ENCODE results near the gene SYNE2. TPM values are rescaled to one million over a fixed set of nuclear protein-coding genes. Genes with fewer than 3 reads are reported as not detected.
A peak's percentile ranks its signal among the peaks of the same experiment; 100 is the strongest.

The SYNE2 gene
- total and polyA plus RNA-seq, 4 donors: 49.1 to 97.9 (median 55.9) TPM

- no peaks in the 10 kb centered on the region for H3K27me3 ChIP-seq (ENCODE audit: control insufficient read depth, insufficient read depth, low read length)
- DNase-seq (ENCODE audit: low read depth in 4 of 6, low spot score in 6 of 6): peak in 2 of 6 donors; percentile 65 to 71
- H3K27ac ChIP-seq (ENCODE audit: low read depth, low read length): no peak overlapping the region
- H3K9me3 ChIP-seq (ENCODE audit: control insufficient read depth, insufficient read depth, low read length): no peaks in the 10 kb centered on the region
- peaks cover 8% of the 10 kb centered on the region for H3K4me1 ChIP-seq (ENCODE audit: control insufficient read depth, insufficient read depth, low read length)
- H3K36me3 ChIP-seq (ENCODE audit: control insufficient read depth, insufficient read depth, low read length): no peaks in the 10 kb centered on the region
- H3K4me3 ChIP-seq (ENCODE audit: low read depth, low read length): no peak overlapping the region
- WGBS (ENCODE audit: insufficient coverage): 58% methylated on average over 4 of the region's 10 CpGs
Observed at GRCh38 chr14:63891148-63891975, 38.6 kb downstream of the SYNE2 start.

GRCh38 chr14:63892265-63892664 lies 39.5 kb downstream of the SYNE2 start:
- H3K27me3 ChIP-seq (ENCODE audit: control insufficient read depth, insufficient read depth, low read length): no peaks in the 10 kb centered on the region
- no peaks in the 10 kb centered on the region for H3K9me3 ChIP-seq (ENCODE audit: control insufficient read depth, insufficient read depth, low read length)
- H3K36me3 ChIP-seq (ENCODE audit: control insufficient read depth, insufficient read depth, low read length): no peaks in the 10 kb centered on the region
- peaks cover 8% of the 10 kb centered on the region for H3K4me1 ChIP-seq (ENCODE audit: control insufficient read depth, insufficient read depth, low read length)
- no peak overlapping the region for H3K27ac ChIP-seq (ENCODE audit: low read depth, low read length)
- no CpG with 5 or more reads among the region's 2 CpGs for WGBS (ENCODE audit: insufficient coverage)
- peak in 1 of 6 donors; percentile 16 for DNase-seq (ENCODE audit: low read depth in 4 of 6, low spot score in 6 of 6)
- no peak overlapping the region for H3K4me3 ChIP-seq (ENCODE audit: low read depth, low read length)

- Histone ChIP-seq H3K4me1 (ENCODE audit: control insufficient read depth, insufficient read depth, low read length) (peaks cover 12% of the 10 kb centered on the region), H3K27ac (ENCODE audit: low read depth, low read length) (peak overlapping the region; percentile 15), H3K4me3 (ENCODE audit: low read depth, low read length) (no peak overlapping the region), H3K36me3 (ENCODE audit: control insufficient read depth, insufficient read depth, low read length) (no peaks in the 10 kb centered on the region), H3K27me3 (ENCODE audit: control insufficient read depth, insufficient read depth, low read length) (no peaks in the 10 kb centered on the region), H3K9me3 (ENCODE audit: control insufficient read depth, insufficient read depth, low read length) (no peaks in the 10 kb centered on the region)
- peak in 1 of 6 donors; percentile 60 for DNase-seq (ENCODE audit: low read depth in 4 of 6, low spot score in 6 of 6)
- WGBS (ENCODE audit: insufficient coverage): 40% methylated on average over 3 of the region's 5 CpGs
Observed at GRCh38 chr14:63893701-63894458, 41.1 kb downstream of the SYNE2 start.

GRCh38 chr14:63895510-63895909 lies 42.7 kb downstream of the SYNE2 start:
- H3K27ac ChIP-seq (ENCODE audit: low read depth, low read length): peak overlapping the region; percentile 57

GRCh38 chr14:63896278-63896720 lies 43.5 kb downstream of the SYNE2 start:
- DNase-seq (ENCODE audit: low read depth in 4 of 6, low spot score in 6 of 6): peak in 1 of 6 donors; percentile 65
- peaks cover 12% of the 10 kb centered on the region for H3K4me1 ChIP-seq (ENCODE audit: control insufficient read depth, insufficient read depth, low read length)
- peak overlapping the region; percentile 57 for H3K27ac ChIP-seq (ENCODE audit: low read depth, low read length)
- no peaks in the 10 kb centered on the region for H3K9me3 ChIP-seq (ENCODE audit: control insufficient read depth, insufficient read depth, low read length)
- no CpG with 5 or more reads among the region's 4 CpGs for WGBS (ENCODE audit: insufficient coverage)
- H3K36me3 ChIP-seq (ENCODE audit: control insufficient read depth, insufficient read depth, low read length): no peaks in the 10 kb centered on the region
- no peaks in the 10 kb centered on the region for H3K27me3 ChIP-seq (ENCODE audit: control insufficient read depth, insufficient read depth, low read length)
- no peak overlapping the region for H3K4me3 ChIP-seq (ENCODE audit: low read depth, low read length)

More at GRCh38 chr14:63895510-63895909, 42.7 kb downstream of the SYNE2 start:
- DNase-seq (ENCODE audit: low read depth in 4 of 6, low spot score in 6 of 6): no peak
- H3K27me3 ChIP-seq (ENCODE audit: control insufficient read depth, insufficient read depth, low read length): no peaks in the 10 kb centered on the region
- H3K4me3 ChIP-seq (ENCODE audit: low read depth, low read length): no peak overlapping the region
- no peaks in the 10 kb centered on the region for H3K36me3 ChIP-seq (ENCODE audit: control insufficient read depth, insufficient read depth, low read length)
- peaks cover 12% of the 10 kb centered on the region for H3K4me1 ChIP-seq (ENCODE audit: control insufficient read depth, insufficient read depth, low read length)
- H3K9me3 ChIP-seq (ENCODE audit: control insufficient read depth, insufficient read depth, low read length): no peaks in the 10 kb centered on the region

- Histone ChIP-seq H3K9me3 (ENCODE audit: control insufficient read depth, insufficient read depth, low read length) (no peaks in the 10 kb centered on the region), H3K4me1 (ENCODE audit: control insufficient read depth, insufficient read depth, low read length) (peaks cover 12% of the 10 kb centered on the region), H3K27ac (ENCODE audit: low read depth, low read length) (no peak overlapping the region), H3K4me3 (ENCODE audit: low read depth, low read length) (no peak overlapping the region), H3K36me3 (ENCODE audit: control insufficient read depth, insufficient read depth, low read length) (no peaks in the 10 kb centered on the region), H3K27me3 (ENCODE audit: control insufficient read depth, insufficient read depth, low read length) (no peaks in the 10 kb centered on the region)
- WGBS (ENCODE audit: insufficient coverage): 73% methylated on average over 2 of the region's 4 CpGs
- no peak for DNase-seq (ENCODE audit: low read depth in 4 of 6, low spot score in 6 of 6)
Observed at GRCh38 chr14:63897721-63898163, 44.9 kb downstream of the SYNE2 start.

GRCh38 chr14:63899953-63900352 lies 47.1 kb downstream of the SYNE2 start:
- Histone ChIP-seq H3K27ac (ENCODE audit: low read depth, low read length) (no peak overlapping the region), H3K27me3 (ENCODE audit: control insufficient read depth, insufficient read depth, low read length) (no peaks in the 10 kb centered on the region), H3K4me3 (ENCODE audit: low read depth, low read length) (no peak overlapping the region), H3K36me3 (ENCODE audit: control insufficient read depth, insufficient read depth, low read length) (no peaks in the 10 kb centered on the region), H3K4me1 (ENCODE audit: control insufficient read depth, insufficient read depth, low read length) (peaks cover 4% of the 10 kb centered on the region), H3K9me3 (ENCODE audit: control insufficient read depth, insufficient read depth, low read length) (no peaks in the 10 kb centered on the region)
- 100% methylated on average over 1 of the region's 2 CpGs for WGBS (ENCODE audit: insufficient coverage)
- DNase-seq (ENCODE audit: low read depth in 4 of 6, low spot score in 6 of 6): no peak

GRCh38 chr14:63901434-63902085 lies 48.8 kb downstream of the SYNE2 start:
- Histone ChIP-seq H3K4me3 (ENCODE audit: low read depth, low read length) (no peak overlapping the region), H3K36me3 (ENCODE audit: control insufficient read depth, insufficient read depth, low read length) (no peaks in the 10 kb centered on the region), H3K27me3 (ENCODE audit: control insufficient read depth, insufficient read depth, low read length) (no peaks in the 10 kb centered on the region), H3K4me1 (ENCODE audit: control insufficient read depth, insufficient read depth, low read length) (peaks cover 4% of the 10 kb centered on the region), H3K27ac (ENCODE audit: low read depth, low read length) (no peak overlapping the region), H3K9me3 (ENCODE audit: control insufficient read depth, insufficient read depth, low read length) (no peaks in the 10 kb centered on the region)
- no peak for DNase-seq (ENCODE audit: low read depth in 4 of 6, low spot score in 6 of 6)
- WGBS (ENCODE audit: insufficient coverage): 100% methylated on average over 2 of the region's 5 CpGs

GRCh38 chr14:63902375-63902976 lies 49.7 kb downstream of the SYNE2 start:
- H3K4me3 ChIP-seq (ENCODE audit: low read depth, low read length): no peak overlapping the region
- no peaks in the 10 kb centered on the region for H3K27me3 ChIP-seq (ENCODE audit: control insufficient read depth, insufficient read depth, low read length)
- H3K9me3 ChIP-seq (ENCODE audit: control insufficient read depth, insufficient read depth, low read length): no peaks in the 10 kb centered on the region
- peaks cover 2% of the 10 kb centered on the region for H3K4me1 ChIP-seq (ENCODE audit: control insufficient read depth, insufficient read depth, low read length)
- WGBS (ENCODE audit: insufficient coverage): 95% methylated on average over 5 of the region's 7 CpGs
- no peak for DNase-seq (ENCODE audit: low read depth in 4 of 6, low spot score in 6 of 6)
- no peaks in the 10 kb centered on the region for H3K36me3 ChIP-seq (ENCODE audit: control insufficient read depth, insufficient read depth, low read length)
- H3K27ac ChIP-seq (ENCODE audit: low read depth, low read length): no peak overlapping the region

Measured in spinal cord (tissue), 10 donors.